Choroid plexus epithelial cell (primary cell): ENCODE data around the gene RARS2.
A peak's percentile ranks its signal among the peaks of the same experiment; 100 is the strongest.
"Not testable (repeated sequence)": the region's sequence is repeated elsewhere in the genome, so short reads cannot be mapped to it uniquely, and the experiment has no call there.

Source experiments
- DNase-seq: peaks from one replicate; pipeline ENCODE4 v3.0.0-alpha.2; 2010; ENCODE audit warnings: low read depth
- H3K4me3 ChIP-seq: 2 replicates; pipeline ENCODE4 v1.5.1; 2011; ENCODE audit warnings: low read depth, mild to moderate bottlenecking, control low read depth, low read length, moderate library complexity
- CTCF ChIP-seq: conservative IDR thresholded peaks from 2 replicates; pipeline ENCODE4 v1.5.1; 2011; ENCODE audit warnings: low read depth, mild to moderate bottlenecking, control low read depth, inconsistent platforms, low read length, moderate library complexity

RARS2 gene

DNA sequence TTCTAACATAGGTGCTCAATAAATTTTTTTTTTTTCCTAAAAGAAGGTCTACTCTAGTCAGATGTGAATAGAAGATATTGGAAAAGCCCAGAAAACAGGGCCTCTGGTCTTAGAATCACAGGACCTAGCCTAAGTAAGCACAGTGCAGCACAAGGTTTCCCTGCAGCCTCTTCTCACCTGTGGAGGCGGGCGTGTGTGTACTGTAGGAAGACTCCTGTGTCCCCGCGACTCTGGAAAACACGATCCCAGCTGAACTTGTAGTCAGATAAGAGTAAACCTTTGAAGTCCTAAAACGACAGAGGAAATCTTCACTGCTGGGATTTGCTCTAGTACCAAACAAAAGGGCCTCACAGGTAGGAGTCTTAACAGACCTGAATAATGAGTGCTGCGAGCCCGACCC lies 71.3 kb downstream of the RARS2 start:
- no peak for DNase-seq
- TF ChIP-seq CTCF: no peak
- H3K4me3 ChIP-seq: no peak overlapping the region

- H3K4me3 ChIP-seq: no peak overlapping the region
- DNase-seq: no peak
- no peak for TF ChIP-seq CTCF
Observed at GRCh38 chr6:87514831-87515230, 75.0 kb downstream of the RARS2 start.

GRCh38 chr6:87504441-87504840 lies 85.3 kb downstream of the RARS2 start:
- TF ChIP-seq CTCF: no peak
- peak; percentile 41 for DNase-seq
- H3K4me3 ChIP-seq: no peak overlapping the region

DNA sequence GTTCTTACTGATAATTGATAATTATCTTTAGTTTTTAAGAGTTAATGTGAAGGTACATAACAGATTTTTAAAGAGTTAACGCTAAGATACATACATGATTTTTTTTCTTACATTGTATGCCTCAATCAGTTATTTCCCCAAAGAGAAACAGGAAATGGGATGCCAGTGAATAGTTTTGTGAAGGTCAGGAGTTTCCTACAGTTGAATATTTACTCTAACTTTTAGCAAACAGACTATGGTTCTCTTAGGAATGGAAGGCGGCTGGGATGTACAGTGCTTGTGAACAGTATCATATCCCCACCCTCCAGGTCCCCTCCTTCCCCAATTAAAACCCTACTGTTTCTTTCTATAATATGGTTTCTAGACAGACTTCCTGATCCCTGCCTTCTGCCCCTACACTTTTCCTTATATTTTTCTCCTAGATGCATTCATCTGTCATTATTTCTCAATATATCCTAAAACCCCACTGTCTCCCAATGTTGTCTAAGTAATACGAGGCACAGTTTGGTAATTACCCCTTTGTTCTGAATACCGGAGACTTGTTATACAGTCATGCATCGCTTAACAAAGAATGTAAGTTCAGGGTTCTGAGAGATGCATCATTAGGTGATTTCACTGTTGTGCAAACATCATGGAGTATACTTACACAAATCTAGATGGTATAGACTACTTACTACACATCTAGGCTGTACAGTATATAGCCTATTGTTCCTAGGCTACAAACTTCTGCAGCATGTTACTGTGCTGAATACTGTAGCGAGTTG lies 87.8 kb downstream of the RARS2 start:
- no peak overlapping the region for H3K4me3 ChIP-seq
- no peak for TF ChIP-seq CTCF
- DNase-seq: no peak

DNA sequence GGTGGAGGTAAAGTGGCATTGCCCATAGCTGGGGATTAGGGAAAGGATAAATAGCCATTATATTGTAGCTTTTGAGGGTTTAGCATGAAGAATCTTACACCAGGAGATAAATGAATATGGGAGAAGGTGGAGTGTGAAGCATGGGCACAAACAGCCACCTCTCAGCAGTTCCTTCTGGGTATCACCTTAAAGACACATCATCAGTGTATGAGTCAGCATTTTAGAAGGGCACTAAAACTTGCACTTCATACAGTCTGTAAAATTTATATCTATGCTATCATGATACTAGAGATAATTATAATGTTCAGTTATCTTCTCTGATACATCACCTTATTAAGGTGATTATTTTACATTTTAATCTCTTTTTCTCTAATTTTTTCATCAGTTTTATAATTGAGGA lies 91.7 kb downstream of the RARS2 start:
- DNase-seq: no peak
- H3K4me3 ChIP-seq: no peak overlapping the region
- TF ChIP-seq CTCF: no peak

DNA sequence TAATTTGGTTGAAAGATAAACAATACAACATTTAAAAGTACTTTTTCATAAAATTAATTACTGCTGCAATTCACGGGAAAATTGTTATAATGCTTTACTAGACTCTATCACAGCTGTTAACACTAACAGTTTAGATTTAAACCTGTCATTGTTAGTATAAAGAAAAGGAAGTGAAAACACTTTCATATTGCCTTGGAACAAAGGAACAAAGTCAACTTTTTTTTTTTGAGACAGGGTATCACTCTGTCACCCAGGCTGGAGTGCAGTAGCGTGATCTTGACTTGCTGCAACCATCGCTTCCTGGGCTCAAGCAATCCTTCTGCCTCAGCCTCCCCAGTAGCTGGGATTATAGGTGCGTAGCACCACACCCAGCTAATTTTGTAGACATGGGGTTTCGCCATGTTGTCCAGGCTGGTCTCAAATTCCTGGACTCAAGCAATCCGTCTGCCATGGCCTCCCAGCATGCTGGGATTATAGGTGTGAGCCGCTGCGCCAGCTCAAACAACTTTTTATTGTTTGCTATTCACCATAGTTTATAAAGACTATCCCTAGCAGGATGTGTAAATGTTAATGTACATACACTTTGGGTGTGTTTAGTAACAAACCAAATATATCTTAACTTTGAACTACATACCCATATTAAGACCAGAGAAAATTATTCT lies 94.9 kb downstream of the RARS2 start:
- no peak for DNase-seq
- H3K4me3 ChIP-seq: no peak overlapping the region
- no peak for TF ChIP-seq CTCF

- DNase-seq, H3K4me3 ChIP-seq: not testable (repeated sequence)
Observed at GRCh38 chr6:87489326-87489725, 100.5 kb downstream of the RARS2 start.
